CD4-positive, alpha-beta T cell treated with Interleukin-15 for 4 hours (primary cell): ENCODE measurements around the gene NEURL4.
"Not testable (repeated sequence)": the region's sequence is repeated elsewhere in the genome, so short reads cannot be mapped to it uniquely, and the experiment has no call there.

Source experiments
- DNase-seq: peaks from one replicate; pipeline ENCODE4 v3.0.0-alpha.2; 2020; ENCODE audit warnings: low spot score

The NEURL4 gene

DNA sequence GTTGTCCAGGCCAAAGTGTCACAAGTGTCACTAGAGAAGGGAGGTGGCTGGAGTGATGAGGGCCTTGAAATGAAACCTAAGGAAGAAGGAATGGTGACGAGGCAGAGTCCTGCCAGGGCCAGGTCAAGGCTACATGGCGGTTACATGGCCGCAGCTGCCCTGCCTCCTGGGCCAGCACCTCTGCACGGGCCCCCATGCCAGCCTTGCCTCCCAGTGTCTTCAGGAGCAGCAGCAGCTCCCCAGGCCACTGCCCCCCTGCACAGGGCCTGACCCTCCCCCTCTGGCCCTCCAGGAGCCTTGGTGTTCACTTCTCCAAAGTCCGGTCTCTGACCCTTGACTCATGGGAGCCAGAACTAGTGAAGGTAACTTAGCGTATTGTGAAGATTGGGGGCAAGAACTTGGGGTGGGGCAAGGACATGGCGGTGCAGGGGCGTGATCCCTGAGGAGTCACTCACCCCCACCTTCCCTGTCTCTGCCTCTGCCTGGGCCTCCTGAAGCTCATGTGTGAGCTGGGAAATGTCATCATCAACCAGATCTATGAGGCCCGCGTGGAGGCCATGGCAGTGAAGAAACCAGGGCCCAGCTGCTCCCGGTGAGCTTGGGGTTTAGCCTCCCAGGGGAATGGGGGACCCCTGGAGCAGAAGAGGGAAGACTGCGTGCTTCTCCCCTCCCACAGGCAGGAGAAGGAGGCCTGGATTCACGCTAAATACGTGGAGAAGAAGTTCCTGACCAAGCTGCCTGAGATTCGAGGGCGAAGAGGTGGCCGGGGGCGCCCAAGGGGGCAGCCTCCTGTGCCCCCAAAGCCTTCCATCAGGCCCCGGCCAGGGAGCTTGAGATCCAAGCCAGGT, 18.7 kb upstream of the NEURL4 start:
- DNase-seq, result no peak

DNA sequence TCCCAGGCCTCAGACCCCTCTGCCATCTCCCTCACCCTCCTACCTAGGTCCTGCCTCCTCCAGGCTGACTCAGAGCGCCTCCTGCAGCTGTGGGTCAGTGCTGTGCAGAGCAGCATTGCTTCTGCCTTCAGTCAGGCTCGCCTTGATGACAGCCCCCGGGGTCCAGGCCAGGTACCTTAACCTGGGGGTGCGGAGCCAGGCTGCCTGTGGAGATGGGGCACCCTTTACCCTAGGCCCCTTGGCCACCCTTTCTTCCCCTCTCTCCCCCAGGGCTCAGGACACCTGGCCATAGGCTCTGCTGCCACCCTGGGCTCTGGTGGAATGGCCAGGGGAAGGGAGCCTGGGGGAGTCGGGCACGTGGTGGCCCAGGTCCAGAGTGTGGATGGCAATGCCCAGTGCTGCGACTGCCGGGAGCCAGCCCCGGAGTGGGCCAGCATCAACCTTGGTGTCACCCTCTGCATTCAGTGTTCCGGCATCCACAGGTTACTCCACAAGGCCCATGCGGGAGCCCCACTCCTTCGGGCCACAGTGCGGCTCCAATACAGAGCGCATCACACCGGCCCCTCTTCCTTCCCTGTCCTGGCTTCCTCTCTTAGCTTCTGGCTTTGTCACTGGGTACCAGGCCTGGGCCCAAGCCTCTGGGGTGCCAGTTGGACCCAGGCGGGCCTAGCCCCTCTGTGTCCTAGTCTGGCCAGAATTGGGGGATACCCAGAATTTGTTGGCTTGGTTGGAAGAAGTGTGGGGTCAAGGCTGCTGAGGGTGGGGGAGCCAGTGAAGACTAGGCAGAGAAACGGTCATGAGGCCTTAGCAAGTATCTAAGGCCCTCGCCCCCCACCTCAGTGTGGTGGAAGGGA, 17.9 kb upstream of the NEURL4 start:
- no peak for DNase-seq

DNA sequence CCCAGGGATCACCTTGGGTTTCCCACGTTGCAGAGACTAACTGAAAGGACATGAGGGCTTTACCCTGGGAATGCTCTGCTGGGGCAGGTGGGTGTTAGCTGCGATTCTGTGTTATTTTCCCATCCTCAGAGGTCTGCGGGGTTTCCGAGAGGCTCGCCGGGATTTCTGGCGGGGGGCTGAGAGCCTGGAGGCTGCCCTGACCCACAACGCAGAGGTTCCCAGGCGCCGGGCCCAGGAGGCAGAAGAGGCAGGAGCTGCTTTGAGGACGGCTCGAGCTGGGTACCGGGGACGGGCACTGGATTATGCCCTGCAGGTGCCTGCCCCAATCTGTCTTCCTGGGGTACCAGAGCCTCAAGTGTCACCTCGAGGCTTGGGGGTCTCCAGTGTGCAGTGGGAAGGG, 14.1 kb upstream of the NEURL4 start:
- DNase-seq, result no peak

DNA sequence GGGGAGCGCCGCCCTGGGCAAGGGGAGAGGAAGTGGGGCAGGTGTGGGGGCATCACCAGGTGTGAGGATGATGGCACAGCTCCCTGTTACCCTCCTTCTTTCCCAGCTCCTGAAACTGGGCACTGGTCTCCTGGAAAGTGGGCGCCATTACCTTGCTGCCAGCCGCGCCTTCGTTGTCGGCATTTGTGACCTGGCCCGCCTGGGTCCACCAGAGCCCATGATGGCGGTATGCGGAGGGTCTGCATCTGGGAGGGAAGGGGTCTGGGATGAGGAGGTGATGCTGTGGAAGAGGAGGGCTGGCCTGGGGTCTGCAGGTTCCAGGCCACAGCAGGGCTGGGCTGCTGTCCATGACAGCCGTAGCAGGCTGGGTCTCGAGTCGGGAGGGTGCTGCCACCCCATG, 12.7 kb upstream of the NEURL4 start:
- no peak for DNase-seq

DNA sequence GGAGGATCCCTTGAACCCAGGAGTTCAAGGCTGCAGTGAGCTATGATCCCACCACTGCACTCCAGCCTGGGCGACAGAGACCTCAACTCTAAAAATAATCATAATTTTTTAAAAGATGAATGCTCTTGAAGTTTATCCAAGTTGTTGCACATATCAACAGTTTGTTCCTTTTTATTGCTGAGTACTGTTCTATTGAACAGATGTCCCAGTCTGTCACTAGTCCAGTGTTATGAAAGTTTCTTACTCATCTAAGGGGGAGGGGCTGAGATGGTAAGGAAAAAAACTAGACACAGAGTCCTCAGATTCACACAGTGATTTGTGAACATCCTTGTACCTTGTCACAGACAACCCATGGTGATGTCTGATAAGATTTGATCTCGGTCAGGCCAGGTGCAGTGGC, 11.0 kb upstream of the NEURL4 start:
- no peak for DNase-seq

DNA sequence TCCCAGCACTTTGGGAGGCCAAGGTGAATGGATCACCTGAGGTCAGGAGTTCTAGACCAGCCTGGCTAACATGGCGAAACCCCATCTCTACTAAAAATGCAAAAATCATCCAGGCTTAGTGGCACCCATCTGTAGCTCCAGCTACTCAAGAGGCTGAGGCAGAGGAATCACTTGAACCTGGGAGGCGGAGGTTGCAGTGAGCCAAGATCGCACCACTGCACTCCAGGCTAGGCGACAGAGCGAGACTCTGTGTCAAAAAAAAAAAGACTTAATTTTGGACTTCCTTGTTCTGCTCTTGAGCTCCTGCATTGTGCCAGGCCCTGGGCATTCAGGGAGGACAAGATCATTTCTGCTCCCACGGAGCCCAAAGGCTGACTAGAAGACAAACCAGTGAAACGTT, 8.5 kb upstream of the NEURL4 start:
- DNase-seq, result not testable (repeated sequence)

DNA sequence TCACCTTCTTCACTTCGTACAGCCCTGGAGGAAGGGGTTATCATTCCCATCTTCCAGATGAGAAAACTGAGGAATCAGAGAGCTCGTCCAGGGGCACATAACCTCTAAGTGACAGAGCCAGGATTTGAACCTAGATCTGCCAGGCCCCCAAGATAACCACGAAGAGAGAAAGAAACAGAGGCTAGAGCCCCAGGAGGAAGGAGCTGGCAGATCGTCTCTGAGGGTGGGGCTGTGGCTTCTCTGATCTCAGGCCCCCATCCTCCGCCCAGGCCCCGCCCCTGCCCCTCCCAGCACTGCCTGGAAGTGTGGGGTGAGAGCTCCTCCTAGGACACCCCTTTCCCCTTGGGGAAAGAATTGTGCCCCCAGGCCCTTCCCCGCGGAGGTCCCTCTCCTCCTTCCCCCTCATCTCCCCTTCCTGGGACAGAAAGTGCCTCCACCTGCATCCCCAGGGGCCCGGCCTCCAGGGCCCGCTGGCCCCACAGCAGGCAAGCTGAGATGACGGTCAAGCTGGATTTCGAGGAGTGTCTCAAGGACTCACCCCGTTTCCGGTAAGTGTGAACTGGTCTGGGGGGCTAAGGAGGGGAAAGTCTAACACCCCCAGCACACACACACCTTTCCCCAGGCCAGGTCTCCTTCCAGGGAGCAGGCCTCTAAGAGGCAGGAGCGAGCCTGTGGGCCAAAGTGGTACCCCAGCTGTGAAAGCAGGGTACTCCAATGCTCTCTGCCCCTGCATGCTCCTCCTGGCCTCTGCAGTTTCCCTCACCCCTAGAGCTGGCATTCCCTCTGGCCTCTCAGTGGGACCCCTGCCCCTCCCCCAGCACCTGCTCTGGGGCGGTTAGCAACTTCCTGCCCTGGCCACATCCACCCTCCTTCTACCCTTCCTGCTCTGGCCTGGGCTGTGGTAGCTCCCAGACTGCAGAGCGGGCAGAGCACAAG, 7.4 kb upstream of the NEURL4 start, which contains the start of gene ACAP1:
Gene ACAP1 (plus strand): TSS at position 290 of the 936 bp plus-strand sequence. CDS start 206 bp downstream, at position 496.
- peak; percentile 87 for DNase-seq

DNA sequence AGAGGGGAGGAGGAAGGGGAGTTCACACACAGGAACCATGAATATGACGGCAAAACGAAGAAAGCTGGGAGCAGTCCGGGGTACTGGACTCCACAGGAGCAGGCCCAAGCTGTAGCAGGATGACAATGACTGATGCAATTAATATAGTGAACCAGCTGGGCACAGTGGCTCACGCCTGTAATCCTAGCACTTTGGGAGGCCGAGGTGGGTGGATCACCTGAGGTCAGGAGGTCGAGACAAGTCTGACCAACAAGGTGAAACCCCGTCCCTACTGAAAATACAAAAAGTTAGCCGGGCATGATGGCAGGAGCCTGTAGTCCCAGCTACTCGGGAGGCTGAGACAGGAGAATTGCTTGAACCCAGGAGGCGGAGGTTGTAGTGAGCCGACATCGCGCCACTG, 6.6 kb upstream of the NEURL4 start:
- not testable (repeated sequence) for DNase-seq

DNA sequence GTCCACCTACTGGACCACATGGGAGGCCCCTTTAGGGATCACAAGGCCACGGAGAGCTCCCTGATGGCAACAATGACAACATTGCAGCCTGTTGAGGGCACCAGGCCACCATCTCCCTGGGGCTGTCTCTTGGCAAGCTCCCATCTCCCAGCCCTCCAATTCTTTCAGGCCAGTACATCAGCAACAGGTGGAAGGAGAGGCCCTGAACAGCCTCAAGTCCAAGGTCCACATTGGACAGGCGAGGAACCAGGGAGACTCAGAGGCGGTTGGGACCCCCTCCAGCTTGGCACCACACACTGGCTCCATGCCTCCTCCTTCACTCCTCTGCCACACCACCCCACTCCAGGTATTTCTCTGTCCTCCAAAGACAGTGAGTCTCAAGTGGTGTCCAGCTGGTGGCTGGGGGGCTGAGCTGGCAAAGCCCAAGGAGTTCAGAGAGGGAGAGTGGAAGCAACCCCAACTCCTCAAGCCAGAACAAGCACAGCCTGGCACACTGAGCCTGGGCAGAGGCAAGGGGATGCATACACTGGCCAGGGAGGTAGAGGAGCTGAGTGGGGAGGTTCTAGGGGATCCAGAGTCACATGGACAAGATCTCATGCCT, 5.9 kb upstream of the NEURL4 start:
- DNase-seq, result no peak

DNA sequence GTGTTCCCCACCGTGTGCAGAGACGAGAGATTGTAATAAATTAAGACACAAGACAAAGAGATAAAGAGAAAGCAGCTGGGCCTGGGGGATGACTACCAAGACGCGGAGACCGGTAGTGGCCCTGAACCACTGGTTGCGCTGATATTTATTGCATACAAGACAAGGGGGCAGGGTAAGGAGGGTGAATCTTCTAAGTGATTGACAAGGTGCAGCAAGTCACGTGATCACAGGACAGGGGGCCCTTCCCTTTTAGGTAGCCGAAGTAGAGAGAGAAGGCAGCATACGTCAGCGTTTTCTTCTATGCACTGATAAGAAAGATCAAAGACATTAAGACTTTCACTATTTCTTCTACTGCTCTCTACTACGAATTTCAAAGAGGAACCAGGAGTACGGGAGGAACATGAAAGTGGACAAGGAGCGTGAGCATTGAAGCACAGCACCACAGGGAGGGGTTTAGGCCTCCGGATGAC, 3.5 kb upstream of the NEURL4 start:
- DNase-seq, result peak; percentile 50

DNA sequence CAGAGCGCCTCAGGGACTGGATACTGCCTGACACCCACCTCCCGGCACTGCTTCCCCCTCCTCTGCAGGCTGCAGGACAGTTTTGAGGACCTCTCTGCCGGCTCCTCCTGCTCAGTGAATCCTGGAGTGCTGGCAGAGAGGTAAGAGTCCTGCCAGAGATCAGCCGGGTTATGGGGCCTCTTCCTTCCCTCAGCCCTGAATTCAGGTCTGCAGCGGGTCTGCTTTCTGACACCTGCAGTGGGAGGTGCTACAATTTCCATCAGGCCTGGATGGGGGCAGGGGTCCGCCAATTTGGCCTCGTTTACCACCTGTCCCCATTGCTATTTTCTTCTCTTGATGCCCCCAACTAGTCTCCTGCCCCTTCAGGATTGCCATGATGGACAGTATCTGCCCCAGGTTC, 3.0 kb upstream of the NEURL4 start:
- no peak for DNase-seq

DNA sequence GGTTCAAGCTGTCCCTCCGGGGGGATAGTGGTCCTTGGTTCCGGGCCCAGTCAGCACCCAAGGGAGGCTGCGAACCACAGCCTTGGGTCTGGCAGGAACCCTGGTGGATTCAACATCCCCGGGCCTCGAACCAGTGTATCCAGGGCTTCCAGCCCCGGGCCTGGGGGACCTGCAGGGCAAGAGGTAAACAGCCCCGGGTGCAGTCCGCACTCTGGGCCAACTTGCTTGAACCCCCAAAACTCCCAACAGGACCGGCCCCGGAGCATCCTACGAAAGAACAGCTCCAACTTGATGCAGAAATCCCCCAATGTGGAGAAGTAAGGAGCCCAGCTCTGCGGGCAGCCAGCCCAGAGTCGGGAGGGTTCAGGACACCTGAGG, 1.5 kb upstream of the NEURL4 start:
- DNase-seq, result no peak

DNA sequence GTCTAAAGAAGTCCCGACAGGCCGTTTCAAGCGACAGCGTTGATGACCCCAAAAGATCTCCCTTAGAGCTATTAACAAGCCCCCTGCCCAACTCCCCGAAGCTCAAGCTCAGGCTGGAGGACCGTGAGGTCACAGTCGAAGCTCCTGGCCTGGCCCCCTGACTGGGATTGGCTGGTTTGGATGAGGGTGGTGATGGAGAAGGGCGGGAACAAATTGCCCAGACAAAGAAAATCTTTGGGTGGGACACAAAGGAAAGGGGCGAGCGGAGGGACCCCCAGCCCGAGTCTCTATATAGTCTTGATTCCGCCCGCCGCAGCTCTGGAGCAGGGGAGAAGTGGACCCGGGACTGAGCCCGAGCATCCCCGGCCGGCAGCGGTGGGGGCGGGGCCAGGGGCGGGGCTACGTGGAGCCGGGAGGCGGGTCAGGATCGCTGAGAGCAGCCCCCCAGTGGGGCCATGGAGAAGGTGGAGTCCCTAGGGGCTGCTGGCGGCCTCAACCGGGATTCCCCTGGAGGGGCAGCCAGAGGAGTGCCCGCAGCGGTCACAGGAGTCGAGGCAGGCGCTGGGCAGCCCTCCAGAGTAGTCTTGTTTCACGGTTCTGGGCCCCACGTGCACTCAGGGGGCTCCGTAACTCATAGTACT, 982 bp upstream of the NEURL4 start:
- DNase-seq, result peak; percentile 76

DNA sequence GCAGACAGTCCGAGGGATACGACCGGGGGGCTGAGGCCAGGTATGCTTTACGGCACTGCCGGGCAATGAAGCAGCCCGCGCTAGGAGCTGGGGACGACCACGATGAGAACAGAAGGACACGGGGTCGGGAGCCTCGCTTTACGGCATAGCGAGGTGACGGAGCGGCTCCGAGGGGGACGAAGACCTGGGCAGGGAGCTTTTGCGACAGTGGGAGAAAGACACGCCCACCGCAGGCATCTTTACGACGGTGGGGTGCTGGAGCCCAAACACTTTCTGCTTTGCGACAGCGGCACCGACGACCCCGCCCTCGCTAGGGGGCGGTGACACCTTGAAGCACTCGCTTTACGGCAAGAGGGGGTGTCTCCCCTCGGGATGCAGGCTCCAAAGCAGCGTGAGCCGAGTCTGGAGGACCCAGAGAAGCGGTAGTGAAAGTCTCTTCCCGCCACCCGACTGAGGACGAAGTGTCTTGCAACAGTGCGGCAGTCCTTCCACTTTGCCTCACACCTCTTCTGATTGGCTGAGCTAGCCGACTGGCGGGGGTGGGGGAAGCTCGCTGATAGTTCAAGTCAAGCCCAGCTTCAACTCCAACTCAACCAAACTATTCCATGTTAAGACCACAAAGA, 350 bp upstream of the NEURL4 start:
- peak; percentile 97 for DNase-seq

DNA sequence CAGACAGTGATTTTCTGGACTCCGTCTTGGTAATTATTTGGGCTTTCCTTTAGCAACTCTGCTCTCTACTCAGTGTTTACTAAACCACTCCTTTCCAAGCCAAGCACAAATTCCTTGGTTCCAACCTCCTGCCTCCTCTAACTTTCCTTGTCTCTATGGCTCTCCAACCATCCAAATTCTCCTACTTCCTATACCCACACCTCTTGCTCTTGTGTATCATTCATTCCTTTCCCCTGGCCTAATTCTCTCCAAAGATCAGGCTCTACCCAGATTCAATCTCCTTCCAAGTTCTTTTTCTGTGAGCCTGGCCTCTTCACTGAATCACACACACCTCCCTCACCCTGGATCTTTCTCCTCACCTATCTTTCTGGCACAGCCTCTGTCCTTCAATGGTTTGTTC, 1.1 kb downstream of the NEURL4 start:
- no peak for DNase-seq

DNA sequence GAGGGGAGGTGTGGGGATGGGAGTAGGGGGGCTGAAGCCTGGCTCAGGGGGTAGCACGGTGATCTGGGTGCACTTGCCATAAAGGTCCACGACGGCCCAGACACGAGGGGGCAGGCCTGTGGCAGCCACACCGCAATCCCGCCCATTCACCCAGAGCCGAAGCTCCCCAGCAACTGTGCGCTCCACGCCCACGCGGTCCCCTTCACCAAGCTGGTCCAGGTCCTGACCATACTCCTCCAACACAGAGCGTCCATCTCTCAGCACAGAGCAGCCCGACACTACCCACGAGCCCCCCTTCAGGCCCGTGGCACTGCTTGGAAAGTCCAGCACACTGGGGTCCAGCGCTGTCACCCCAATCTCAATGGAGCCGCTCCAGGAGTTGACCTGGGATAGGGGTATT, 1.6 kb downstream of the NEURL4 start:
- DNase-seq, result no peak

DNA sequence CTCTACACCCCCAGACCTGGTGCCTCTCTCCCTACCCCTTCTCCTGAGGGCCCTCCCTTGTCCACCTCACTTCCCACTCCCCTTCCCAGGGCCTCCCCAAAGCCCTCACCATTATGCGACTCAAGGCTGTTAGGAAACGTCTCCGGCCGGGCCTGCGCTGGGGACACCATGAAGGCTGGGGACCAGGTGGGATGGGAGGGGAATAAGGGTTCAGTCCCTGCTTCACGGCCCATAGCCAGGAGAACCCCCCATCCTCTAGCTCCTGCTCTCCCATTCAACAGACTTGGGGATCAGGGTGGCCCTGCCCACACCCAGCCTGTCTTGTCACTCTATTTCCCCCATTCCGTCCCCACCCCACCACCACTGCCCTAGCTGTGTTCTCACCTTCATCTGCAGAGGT, 2.1 kb downstream of the NEURL4 start:
- DNase-seq, result no peak

DNA sequence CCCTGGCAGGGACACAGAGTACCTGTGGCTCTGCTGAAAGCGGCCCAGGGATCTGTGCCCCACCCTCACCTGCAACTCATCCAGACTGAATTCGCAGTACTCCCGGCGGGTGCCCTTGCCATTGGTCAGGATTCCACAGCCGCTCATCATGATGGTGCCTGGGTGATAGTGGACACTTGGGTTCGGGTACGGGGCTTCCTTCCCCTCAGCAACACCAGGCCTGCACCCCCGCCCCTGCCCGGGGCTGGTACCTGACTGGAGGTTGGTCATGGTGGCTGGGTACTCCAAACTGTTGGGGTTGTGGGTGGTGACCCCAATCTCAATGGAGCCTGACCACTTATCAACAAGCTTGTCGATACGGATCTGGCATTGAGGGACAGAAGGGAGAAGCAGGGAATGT, 2.9 kb downstream of the NEURL4 start:
- DNase-seq, result no peak

DNA sequence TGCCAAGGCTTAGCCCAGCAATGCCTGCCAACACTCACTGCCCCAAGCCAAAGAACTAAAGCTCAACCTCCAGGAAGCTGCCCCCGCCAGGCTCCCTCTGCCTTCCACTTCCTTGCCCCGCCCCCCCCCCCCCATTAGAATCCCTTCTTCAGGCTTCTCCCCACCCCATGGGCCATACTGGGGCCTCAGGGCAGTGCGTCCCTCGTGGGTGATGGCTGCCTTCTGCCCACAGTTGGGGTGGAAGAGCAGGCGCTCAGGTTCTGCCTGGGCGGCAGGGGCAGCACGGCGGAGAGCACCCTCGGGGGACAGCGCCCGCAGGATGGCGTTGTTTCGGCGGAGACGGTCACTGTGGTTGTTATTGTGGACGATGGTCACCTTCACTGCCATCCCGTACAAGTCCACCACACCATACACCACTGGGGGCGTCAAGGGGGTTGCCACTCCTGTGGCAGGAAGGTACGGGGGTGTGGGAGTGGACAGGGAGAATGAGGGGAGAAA, 4.1 kb downstream of the NEURL4 start:
- DNase-seq, result no peak

DNA sequence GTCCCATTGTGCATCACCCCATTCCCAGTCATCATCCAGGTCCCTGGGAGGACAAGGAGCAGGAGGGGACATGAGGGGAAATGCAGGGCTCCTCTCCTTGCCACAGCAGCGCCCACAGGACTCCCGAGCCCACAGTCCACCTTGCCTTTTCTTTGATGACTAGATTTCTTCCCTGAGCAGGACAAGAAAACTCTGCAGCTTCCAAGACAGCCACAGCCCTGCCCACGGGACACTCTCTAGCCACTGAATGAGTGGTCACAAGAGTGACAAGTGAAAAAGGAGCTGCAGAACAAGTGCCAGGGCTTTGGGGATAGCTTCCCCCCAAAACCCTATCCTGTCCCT, 4.7 kb downstream of the NEURL4 start:
- DNase-seq, result no peak
